GM12874 (cell line): ENCODE results near the gene TCL1A.

Source experiments
- TF ChIP-seq, protein P1 (sequence below): IDR thresholded peaks from 2 replicates; pipeline ENCODE4 v1.5.1; 2011; ENCODE audit warnings: low read depth, mild to moderate bottlenecking, control low read depth, low read length, moderate library complexity; ENCODE audit not compliant: insufficient read depth

The TCL1A gene

DNA sequence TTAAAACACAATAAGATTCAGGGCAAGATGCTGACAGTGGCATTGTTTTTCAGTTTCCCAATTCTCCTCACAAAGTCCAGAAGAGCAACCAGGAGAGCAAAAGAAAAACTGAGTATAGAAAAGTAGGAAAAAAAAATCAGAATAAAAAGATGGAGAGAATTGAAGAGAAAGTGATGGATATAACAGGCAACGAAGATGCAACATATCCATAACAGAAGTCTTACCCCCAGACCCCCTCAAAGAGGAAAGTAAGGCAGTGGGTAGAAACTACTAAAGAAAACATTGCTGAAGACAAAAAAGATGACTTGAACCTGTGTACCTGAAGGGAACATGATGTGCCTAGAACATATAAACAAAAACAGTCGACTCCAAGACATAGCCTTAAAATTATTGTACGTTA, 10.6 kb downstream of the TCL1A start:
- TF ChIP-seq, protein P1, sequence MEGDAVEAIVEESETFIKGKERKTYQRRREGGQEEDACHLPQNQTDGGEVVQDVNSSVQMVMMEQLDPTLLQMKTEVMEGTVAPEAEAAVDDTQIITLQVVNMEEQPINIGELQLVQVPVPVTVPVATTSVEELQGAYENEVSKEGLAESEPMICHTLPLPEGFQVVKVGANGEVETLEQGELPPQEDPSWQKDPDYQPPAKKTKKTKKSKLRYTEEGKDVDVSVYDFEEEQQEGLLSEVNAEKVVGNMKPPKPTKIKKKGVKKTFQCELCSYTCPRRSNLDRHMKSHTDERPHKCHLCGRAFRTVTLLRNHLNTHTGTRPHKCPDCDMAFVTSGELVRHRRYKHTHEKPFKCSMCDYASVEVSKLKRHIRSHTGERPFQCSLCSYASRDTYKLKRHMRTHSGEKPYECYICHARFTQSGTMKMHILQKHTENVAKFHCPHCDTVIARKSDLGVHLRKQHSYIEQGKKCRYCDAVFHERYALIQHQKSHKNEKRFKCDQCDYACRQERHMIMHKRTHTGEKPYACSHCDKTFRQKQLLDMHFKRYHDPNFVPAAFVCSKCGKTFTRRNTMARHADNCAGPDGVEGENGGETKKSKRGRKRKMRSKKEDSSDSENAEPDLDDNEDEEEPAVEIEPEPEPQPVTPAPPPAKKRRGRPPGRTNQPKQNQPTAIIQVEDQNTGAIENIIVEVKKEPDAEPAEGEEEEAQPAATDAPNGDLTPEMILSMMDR = no peak

DNA sequence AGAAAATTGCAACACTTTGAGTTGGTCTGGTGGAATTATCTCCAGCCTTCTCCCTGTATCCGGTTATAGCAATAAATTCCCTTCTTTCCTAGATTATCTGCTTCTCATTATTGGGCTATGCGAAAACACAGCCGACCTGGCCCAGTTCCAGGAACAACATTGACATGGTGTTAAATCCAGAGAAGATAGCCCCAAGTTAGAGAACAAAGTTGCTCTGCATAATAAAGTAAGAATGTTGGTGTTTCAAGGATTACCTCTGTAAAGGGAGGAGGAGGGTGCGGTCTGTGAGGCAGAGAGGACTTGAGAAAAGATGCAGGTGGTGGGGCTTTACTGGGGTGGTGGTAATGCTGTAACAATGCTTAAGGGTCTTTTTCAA, 12.1 kb downstream of the TCL1A start:
- TF ChIP-seq, protein P1 = no peak

DNA sequence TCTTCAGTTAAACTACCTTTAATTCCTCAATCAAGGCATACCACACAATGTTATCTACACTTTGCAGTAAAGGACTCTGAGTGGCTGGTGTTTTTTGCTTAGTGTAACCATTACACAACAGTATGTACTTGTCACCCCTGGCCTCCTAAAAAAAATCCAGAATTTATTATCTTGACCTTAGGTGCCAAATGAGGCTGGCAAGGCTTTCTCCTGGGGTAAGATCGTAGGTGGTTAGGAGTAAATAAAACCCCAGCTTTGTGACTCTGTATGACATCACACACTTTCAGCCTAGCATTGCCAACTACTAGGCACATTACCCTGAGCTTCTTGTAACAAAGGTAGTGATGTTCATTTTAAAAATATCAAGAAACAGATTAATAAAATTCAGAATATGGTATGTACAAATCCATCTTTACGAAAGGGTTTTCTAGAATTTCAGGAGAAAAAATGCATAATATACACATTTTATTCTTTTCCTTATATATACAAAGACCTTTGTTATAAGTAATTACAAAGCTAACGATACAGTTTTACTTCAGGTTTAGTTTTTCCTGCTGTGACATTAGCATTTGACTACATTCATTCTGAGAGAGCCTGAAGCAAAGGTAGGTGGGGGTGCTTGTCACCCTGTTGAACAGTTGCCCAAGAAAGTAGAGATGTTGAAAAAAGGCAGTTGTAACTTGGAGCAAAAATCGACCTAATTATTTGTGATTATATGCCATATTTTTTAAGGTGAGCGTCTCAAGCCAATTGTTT, 13.5 kb downstream of the TCL1A start:
- TF ChIP-seq, protein P1 = no peak

DNA sequence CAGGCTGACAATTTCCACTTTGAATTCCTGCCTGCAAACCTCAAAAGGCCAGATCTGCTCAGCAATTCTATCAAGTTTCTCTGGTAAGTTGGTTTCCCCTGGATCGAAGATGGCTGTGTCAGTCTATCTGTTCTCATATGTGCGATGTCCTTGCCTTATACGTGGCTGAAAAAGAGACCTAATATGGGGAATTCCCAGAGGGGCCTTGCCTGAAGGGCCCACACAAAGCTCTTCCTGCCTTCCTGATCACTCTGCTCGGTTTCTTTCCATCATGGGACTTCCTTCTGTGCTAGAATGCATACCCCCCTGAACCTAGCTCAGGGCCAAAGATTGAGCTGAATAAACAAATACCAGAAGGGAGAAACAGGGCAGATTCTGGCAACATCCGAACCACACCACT, 14.5 kb downstream of the TCL1A start:
- TF ChIP-seq, protein P1 = no peak

DNA sequence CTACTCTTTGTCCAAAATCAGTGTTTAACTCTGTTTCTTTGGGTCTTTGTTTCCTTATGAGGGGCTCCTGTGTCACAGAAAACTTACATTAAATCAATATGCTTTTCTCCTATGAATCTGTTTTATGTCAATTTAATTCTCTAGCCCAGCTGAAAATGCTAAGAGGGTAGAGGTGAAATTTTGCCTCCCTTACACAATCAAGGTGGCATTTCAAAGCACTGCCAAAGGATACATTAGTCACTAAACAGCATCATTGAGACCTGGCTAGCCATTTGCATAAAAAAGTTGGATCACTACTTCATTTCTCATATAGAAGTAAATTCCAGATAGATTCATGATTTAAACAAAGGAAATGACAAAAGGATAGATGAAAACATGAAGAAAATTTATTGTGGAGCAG, 15.6 kb downstream of the TCL1A start:
- TF ChIP-seq, protein P1 = no peak

DNA sequence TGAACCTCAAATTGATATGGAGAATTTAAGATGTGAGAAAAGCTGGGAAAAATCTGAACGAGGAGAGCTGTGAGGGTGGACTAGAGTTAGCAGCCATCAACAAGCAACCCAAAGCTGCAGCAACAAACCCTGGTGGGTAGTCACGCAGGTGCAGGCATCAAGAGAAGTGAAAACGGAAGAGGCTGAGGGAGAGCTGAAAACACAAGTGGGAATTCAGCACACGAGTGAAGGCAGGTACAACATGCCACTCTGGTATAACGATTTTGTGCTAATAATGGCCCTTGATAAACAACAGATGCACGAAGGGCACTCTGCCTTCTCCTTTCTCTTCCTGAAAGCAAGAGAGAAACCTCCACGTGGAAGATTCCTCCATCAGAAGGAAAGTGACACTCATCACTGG, 16.2 kb downstream of the TCL1A start:
- TF ChIP-seq, protein P1 = no peak

DNA sequence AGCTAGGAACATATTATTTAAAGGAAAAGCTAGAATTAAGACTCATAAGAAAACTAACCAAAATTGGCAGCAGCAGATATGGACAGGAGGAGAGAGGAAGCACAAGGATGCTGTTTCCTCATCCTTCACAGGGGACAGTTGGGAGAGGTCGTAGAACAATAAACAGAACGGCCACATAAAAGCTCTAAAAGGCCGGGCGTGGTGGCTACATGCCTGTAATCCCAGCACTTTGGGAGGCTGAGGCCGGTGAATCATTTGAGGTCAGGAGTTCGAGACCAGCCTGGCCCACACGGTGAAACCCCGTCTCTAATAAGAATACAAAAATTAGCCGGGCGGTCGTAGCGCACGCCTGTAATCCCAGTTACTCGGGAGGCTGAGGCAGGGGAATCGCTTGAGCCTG, 17.2 kb downstream of the TCL1A start:
- TF ChIP-seq, protein P1 = no peak
